Measurements from ENCODE around the gene ZFYVE28. TPM values are rescaled to one million over a fixed set of nuclear protein-coding genes. Genes with fewer than 3 reads are reported as not detected.
A peak's percentile ranks its signal among the peaks of the same experiment; 100 is the strongest.

Gene ZFYVE28
- total RNA-seq, 1 donor, result 2.7 TPM

DNA sequence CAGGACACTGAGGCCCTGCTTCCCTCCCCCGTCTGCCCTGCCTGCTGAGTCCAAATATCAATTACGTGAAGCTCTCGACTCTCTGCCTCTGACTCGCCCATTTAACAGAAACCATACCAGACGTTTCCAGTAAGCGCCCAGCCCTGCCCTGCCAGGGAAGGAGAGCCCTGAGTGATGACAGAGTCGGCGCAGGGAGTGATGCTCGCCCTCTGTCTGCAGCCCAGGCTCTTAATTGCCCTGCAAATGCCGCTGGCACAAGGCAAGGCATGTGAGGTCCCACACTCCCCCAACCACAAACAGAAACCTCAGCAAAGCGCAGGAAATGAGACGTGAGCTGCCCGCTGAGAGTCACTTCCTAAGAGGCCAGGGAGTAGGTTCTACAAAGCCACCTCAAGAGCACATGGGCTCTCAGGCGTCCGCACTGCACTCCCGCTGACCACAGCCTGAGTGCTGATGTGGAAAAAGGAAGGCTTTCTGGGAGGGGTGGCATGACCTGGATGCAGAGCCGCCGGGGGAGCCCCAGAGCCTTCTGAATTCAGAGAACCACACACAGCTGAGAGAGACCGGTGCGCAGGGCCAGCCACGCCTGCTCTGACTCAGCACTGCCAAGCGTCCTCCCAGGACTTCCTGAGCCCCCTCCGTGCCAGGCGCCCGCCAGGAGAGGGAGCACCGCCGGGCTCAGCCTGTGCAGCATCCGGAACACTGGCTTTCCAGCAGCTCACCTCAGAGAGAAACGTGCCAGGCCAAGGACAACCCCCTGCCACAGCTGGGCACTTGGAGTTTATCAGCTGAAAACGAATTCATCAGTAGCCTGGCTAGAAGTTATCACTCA, 5.3 kb downstream of the ZFYVE28 start:
- peak; percentile 81 to 100 (median 99) for DNase-seq (ENCODE audit: low read depth in 2 of 3, low spot score in 2 of 3)

- peak in 1 of 3 donors; percentile 39 for DNase-seq (ENCODE audit: low read depth in 2 of 3, low spot score in 2 of 3)
Observed at GRCh38 chr4:2412534-2412884, 5.9 kb downstream of the ZFYVE28 start.

- DNase-seq (ENCODE audit: low read depth in 2 of 3, low spot score in 2 of 3), result no peak
Observed at GRCh38 chr4:2411786-2412510, 6.5 kb downstream of the ZFYVE28 start.

DNA sequence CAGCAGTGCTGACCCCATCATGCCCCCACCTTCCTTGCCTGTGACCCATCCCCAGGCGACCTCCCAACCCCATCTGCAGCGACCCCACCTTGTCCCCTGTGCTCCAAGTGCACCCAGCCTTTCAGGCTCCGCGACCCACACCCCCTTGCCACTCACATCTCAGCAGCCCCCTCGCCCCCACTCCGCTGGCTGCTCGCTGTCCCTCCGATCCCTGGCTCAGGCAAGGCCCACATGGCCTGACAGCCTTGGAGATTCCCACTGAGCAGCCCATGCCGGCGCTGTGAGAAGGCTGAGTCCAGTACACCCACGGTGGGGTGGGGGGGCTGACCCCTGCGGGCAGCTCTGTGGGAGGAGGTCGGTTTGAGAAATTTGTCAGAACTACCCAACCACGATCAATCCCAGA, 9.1 kb downstream of the ZFYVE28 start:
- DNase-seq (ENCODE audit: low read depth in 2 of 3, low spot score in 2 of 3), result no peak

DNA sequence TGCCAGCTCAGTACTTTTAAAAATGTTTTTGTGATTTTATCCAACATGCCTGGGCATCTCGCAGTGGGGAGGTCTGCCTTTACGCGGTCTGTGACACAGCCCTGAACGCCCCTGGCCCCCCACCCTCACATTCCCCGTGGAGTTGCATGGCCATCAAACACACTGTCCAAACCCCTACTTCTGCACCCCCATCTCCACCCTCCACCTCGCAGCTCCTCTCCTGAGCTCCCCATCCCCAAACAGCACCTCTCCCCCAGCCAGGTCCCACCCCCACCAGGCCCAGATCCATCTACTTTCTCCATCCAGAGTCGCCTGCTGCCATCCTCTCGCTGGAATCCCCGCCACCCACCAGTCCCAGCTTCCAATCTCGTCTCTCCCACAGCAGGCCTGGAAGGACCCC, 9.5 kb downstream of the ZFYVE28 start:
- no peak for DNase-seq (ENCODE audit: low read depth in 2 of 3, low spot score in 2 of 3)

DNA sequence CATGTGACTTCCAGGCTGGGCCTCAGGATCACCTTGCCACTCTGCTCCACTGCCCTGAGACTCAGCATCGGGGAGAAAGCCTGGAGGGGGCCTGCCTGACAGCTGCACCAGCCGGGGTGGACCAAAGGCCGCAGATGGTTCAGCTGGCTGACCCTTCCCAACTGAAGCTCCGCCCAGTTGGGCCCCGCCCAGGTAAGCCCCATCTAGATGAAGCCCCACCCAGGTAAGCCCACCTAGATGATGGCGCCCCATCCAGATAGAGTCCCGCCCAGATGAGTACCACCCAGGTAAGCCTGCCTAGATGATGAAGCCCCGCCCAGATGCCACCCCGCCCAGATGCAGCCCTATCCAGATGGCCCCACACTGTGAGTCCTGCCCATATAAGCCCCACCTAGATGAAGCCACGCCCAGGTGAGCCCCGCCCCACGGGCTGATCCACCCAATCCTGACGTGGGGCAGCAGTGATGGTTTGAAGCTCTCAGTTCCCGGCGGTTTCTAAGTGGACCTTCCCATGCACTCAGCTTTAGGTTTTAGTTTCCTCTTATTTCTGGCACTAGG, 10.0 kb downstream of the ZFYVE28 start:
- no peak for DNase-seq (ENCODE audit: low read depth in 2 of 3, low spot score in 2 of 3)

- no peak for DNase-seq (ENCODE audit: low read depth in 2 of 3, low spot score in 2 of 3)
Observed at GRCh38 chr4:2407991-2408342, 10.5 kb downstream of the ZFYVE28 start.

DNA sequence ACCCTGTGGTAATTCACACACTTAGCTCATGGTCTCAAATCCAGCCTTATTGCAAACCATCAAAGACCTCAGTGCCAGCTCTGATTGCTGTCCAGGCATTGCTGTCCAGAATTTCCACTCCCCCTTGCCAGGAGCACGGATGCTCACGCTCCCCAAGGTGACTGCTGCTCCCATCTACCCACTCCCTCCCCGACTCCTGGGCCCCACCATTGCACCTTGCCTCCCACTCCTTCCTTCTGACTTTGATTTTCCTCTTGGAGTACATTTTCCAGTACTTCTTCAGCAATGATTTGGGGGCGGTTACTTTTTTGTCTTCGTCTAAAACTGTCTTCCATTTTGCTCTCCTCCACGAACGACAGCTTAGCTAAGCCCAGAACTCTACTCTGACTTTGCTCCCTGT, 11.5 kb downstream of the ZFYVE28 start:
- DNase-seq (ENCODE audit: low read depth in 2 of 3, low spot score in 2 of 3), result no peak

DNA sequence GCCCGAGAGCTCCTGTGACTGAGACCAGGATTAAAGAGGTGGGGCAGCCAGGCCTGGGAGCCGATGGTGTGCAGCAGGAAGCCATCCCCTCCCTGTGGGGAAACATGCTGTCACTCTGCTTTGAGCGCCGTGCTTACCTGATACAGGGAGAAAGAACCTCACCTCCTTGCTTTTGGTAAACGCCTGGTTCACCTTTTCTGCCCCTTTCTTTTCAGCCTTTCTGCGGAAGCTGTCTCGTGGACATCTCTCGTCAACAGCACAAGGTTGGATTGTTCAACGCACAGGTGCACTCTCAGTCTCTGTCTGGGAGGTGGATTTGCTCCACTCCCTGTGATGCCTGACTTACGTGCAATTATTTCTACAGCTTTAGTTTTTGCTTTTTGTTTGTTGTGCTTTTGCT, 12.0 kb downstream of the ZFYVE28 start:
- no peak for DNase-seq (ENCODE audit: low read depth in 2 of 3, low spot score in 2 of 3)

DNA sequence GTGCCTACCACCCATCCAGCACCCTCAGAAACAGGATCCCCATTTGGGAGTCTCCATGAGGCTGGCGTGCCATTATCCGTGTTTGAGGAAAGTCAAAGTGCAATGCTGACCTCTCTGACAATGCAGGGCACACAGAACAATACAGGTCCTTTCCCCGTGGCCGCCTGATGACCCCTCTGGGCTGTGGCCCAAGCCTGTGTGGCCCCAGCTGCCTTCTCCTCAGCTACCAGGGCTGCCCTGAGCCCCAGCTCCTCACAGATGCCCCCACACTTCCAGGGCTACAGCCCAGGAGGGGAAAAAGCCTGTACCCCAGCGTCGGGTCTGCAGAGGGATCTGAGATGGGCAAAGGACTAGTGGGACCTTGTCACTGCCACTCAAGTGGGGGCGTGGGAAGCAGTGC, 15.5 kb downstream of the ZFYVE28 start:
- DNase-seq (ENCODE audit: low read depth in 2 of 3, low spot score in 2 of 3), result no peak

DNA sequence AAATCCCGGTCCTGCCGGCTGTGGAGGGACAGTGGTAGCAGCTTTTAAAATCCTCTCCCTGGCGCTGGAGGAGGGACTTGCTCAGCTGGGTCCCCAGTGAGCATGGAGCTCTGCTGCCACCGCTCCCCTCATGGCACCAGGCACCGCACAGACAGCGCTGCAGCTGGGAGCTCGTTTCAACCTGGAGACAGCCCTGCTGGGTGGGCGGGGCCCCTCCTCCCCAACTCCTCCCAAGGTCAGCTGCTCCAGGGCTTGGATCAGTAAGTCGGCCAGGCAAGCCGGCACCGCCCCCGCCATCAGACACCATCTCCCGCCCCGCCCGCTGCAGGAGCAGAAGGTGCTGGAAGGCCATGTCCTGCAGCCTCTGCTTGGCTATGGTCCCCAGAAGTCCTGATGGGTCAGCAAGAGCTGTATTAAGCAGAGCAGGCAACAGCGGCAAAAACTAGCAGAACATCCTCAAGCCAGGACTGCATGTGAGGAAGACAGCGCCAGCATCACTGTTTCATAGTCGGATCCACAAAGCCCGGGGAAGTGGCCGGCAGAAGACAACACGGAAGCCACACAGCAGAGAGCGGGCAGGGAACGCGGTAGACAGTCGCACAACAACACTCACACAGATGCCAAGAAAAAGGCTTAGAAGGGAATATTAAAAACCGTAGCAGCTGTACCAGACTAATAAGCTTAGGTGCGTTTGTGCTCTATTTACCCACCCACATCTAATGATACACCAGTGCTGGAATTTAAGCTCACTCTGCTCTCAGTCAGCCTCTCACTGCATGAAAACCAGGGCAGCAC, 16.2 kb downstream of the ZFYVE28 start:
- DNase-seq (ENCODE audit: low read depth in 2 of 3, low spot score in 2 of 3), result peak in 1 of 3 donors; percentile 46

- no peak for DNase-seq (ENCODE audit: low read depth in 2 of 3, low spot score in 2 of 3)
Observed at GRCh38 chr4:2401610-2401983, 16.8 kb downstream of the ZFYVE28 start.

DNA sequence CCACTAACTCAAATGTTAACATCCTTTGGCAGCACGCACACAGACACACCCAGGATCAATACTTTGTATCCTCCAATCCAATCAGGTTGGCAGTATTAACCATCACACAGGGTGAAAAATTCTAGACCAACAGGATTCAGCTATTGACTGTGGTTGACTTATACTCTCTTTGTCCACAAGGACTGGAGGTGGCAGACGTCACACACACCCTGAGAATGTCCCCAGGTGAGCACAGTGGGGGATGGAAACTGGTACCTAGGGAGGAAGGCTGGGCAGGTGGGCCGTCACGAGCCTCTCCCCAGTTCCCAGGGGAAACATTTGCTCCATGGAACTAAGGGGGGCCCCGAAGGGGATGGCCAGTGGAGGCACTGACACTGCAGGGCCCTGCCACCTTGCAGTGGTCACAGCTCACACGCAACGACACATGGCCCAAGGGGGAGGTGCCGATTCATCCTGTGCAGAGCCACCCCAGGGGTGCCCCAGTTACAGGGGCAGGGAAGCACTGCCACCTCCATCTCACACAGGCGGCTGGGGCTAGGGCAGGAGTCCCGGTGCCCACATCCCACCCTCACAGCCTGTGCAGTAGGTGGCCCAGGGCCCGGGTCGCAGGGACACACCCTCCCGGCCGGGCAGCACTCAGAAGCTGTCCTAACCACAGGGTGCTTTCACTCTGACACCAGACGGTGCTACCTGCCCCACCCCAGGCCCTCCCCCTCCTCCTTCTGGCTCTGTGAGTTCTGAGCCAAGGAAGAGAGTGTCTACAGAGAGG, 17.4 kb downstream of the ZFYVE28 start:
- DNase-seq (ENCODE audit: low read depth in 2 of 3, low spot score in 2 of 3), result no peak

GRCh38 chr4:2399631-2400190, 18.7 kb downstream of the ZFYVE28 start:
- DNase-seq (ENCODE audit: low read depth in 2 of 3, low spot score in 2 of 3), result no peak

- DNase-seq (ENCODE audit: low read depth in 2 of 3, low spot score in 2 of 3), result no peak
Observed at GRCh38 chr4:2399216-2399615, 19.2 kb downstream of the ZFYVE28 start.

GRCh38 chr4:2397596-2398379, 20.7 kb downstream of the ZFYVE28 start:
- DNase-seq (ENCODE audit: low read depth in 2 of 3, low spot score in 2 of 3), result no peak

DNA sequence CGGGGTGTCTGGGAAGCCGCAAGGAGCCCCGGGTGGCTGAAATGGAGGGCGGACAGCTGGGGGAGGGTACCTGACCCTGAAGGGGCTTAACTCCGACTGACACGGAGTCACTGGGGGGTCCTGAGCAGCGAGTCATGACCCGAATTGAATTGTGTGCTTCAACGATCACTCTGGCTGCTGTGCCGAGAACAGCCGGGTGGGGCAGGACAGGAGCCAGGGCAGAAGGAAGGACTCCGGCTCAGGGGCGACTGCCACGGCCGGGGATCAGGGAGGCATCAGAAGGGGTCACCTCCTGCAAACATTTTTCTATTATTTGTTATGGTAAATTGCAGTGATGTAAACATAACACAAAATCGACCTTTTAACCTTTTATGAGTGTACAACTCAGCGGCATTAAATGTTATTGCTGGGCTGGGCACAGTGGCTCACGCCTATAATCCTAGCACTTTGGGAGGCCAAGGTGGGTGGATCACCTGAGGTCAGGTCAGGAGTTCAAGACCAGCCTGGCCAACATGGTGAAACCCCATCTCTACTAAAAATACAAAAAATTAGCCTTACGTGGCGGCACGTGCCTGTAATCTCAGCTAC, 21.6 kb downstream of the ZFYVE28 start:
- DNase-seq (ENCODE audit: low read depth in 2 of 3, low spot score in 2 of 3), result no peak

DNA sequence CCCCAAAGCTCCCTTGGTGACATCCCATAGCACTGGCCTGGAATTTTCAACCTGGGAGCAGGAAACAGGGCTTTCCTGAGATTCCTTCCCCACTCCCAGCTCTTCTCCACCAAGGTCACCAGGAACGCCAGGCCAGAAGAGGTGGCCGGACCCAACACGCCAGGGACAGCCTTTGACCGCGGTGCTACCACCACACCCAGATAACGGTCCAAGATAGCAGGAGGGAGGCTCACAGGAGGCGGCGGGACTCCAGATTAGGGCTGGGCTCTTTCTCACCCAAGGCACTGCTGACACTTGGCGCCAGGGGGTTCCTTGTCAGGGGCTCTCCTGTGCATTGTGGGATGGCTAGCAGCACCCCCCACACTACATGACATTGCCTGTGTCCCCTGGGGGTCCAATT, 22.9 kb downstream of the ZFYVE28 start:
- no peak for DNase-seq (ENCODE audit: low read depth in 2 of 3, low spot score in 2 of 3)

DNA sequence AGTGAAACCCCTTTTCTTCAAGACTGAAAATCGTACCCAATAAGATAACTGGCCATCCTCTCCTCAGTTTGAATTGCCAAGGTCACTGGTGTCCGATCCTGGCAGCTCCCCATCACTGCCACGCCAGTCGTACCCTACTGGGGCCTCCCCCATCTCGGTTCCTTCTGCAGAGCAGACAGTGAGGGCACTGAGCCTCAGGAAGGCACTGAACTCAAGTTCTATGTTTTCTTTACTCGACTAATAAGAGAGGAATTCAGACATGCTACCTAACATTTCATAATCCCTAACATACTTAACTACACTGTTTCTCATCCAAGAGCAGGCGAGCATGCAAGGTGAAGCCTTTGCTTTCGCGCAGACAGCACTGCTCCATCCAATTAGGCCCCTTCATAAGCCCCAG, 23.4 kb downstream of the ZFYVE28 start:
- DNase-seq (ENCODE audit: low read depth in 2 of 3, low spot score in 2 of 3), result no peak

Data from hematopoietic multipotent progenitor cell (in vitro differentiated cells).